ENCODE measurements around the gene LRRC26.

LRRC26 gene

GRCh38 chr9:137172901-137173795, 3.3 kb upstream of the LRRC26 start:
- TF ChIP-seq GATA2 (IDR thresholded peaks at IDR 0.05; ENCODE audit: low read depth, low read length), result no peak
- TF ChIP-seq GATA3 (IDR thresholded peaks at IDR 0.05; ENCODE audit: low read depth, low read length), result no peak

GRCh38 chr9:137171149-137171900, 1.5 kb upstream of the LRRC26 start:
- TF ChIP-seq GATA2 (IDR thresholded peaks at IDR 0.05; ENCODE audit: low read depth, low read length), result no peak

DNA sequence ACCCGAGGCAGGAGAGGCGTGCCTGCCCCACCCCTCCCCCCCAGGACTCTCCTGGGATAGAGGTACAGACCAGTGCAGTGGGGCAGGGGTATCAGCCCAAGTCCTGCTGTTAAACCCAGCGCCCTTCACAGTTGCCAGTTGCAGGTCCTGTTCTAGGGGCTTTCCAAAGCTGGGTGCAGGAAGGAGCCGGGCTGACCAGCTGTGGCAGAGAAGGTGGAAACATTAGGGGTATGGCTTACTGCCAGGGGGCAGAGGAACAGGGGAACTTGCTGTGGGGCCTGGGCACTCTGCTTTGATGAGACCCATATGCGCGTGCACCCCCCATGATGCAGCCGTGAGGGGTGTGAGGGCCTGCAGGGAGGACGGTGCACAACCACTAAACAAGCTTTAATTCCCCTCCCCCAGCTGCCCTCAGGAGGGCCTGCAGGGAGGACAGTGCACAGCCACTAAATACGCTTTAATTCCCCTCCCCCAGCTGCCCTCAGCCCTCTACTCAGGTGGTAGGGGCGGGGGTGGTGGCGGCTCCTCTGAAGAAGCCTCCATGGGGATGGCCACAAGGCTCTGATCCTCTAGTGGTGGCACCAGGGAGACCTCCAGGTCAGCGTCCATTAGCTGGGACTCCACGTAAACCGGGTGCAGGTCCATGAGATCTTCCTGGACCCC, 766 bp upstream of the LRRC26 start:
- TF ChIP-seq GATA2 (IDR thresholded peaks at IDR 0.05; ENCODE audit: low read depth, low read length), result no peak
- TF ChIP-seq GATA3 (IDR thresholded peaks at IDR 0.05; ENCODE audit: low read depth, low read length), result no peak

DNA sequence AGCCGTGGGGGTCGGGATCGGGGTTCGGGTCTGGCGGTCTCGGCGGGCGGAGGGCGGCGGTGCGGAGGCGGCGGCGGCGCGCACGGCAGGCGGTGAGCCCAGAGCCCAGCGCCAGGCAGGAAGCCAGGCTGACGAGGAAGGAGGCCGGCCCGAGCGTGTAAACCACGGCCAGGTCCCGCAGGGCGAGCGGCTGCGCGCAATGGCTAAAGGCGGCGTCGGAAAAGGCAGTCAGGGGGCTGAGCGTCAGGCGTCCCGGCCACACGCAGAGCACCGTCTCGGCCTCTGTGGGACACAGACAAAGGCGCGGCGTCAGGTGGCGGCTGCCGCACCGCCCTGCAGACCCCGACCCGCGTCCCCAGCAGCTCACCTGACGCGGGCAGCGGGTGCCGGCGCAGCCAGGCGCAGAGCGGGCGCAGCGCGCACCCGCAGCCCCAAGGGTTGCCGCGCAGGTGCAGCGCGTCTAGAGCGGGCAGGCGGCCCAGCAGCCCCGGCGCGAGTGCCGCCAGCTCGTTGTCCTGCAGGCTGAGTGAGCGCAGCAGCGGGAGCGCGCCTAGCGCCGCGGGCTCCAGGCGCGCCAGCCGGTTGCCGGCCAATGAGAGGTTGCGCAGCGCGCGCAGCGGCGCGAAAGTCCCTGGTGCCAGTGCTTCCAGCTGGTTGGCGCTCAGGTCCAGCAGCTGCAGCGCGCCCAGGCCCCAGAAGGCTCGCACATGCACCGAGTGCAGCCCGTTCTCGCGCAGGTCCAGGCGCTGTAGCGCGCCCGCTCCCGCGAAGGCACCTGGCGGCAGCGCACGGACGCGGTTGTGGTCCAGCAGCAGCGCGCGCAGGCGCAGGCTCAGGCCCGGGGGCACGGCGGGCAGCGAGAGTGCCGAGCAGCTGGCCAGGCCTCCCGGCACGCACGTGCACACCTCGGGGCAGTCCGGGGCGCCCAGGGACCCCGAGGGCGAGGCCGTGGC, 671 bp downstream of the LRRC26 start:
- TF ChIP-seq GATA2 (IDR thresholded peaks at IDR 0.05; ENCODE audit: low read depth, low read length), result no peak
- TF ChIP-seq GATA3 (IDR thresholded peaks at IDR 0.05; ENCODE audit: low read depth, low read length), result no peak

DNA sequence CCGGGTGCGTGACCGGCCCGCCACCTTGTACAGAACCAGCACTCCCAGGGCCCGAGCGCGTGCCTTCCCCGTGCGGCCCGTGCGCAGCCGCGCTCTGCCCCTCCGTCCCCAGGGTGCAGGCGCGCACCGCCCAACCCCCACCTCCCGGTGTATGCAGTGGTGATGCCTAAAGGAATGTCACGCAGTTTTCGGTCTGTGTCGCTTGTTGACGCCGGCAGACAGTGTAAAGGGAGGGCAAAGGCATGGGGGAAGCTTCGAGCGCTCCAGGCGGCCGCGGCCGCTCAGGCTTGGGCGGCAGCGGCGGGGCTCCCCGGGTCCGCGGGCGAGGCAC, 1.3 kb downstream of the LRRC26 start:
- TF ChIP-seq GATA2 (IDR thresholded peaks at IDR 0.05; ENCODE audit: low read depth, low read length) (no peak), GATA3 (IDR thresholded peaks at IDR 0.05; ENCODE audit: low read depth, low read length) (no peak)

DNA sequence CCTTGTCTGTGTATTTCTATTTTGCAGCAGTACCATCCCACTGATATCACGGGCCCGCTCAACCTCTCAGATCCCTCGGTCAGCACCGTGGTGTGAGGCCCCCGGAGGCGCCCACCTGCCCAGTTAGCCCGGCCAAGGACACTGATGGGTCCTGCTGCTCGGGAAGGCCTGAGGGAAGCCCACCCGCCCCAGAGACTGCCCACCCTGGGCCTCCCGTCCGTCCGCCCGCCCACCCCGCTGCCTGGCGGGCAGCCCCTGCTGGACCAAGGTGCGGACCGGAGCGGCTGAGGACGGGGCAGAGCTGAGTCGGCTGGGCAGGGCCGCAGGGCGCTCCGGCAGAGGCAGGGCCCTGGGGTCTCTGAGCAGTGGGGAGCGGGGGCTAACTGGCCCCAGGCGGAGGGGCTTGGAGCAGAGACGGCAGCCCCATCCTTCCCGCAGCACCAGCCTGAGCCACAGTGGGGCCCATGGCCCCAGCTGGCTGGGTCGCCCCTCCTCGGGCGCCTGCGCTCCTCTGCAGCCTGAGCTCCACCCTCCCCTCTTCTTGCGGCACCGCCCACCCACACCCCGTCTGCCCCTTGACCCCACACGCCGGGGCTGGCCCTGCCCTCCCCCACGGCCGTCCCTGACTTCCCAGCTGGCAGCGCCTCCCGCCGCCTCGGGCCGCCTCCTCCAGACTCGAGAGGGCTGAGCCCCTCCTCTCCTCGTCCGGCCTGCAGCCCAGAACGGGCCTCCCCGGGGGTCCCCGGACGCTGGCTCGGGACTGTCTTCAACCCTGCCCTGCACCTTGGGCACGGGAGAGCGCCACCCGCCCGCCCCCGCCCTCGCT, 1.9 kb downstream of the LRRC26 start:
- TF ChIP-seq GATA3 (IDR thresholded peaks at IDR 0.05; ENCODE audit: low read depth, low read length) (no peak), GATA2 (IDR thresholded peaks at IDR 0.05; ENCODE audit: low read depth, low read length) (no peak)

GRCh38 chr9:137167277-137167746, 2.5 kb downstream of the LRRC26 start:
- TF ChIP-seq GATA3 (IDR thresholded peaks at IDR 0.05; ENCODE audit: low read depth, low read length) (no peak), GATA2 (IDR thresholded peaks at IDR 0.05; ENCODE audit: low read depth, low read length) (no peak)

GRCh38 chr9:137166380-137167229, 3.2 kb downstream of the LRRC26 start:
- TF ChIP-seq GATA3 (IDR thresholded peaks at IDR 0.05; ENCODE audit: low read depth, low read length), result no peak
- TF ChIP-seq GATA2 (IDR thresholded peaks at IDR 0.05; ENCODE audit: low read depth, low read length), result no peak

- TF ChIP-seq GATA2 (IDR thresholded peaks at IDR 0.05; ENCODE audit: low read depth, low read length) (no peak), GATA3 (IDR thresholded peaks at IDR 0.05; ENCODE audit: low read depth, low read length) (no peak)
Measured at GRCh38 chr9:137165250-137165836, 4.5 kb downstream of the LRRC26 start.

DNA sequence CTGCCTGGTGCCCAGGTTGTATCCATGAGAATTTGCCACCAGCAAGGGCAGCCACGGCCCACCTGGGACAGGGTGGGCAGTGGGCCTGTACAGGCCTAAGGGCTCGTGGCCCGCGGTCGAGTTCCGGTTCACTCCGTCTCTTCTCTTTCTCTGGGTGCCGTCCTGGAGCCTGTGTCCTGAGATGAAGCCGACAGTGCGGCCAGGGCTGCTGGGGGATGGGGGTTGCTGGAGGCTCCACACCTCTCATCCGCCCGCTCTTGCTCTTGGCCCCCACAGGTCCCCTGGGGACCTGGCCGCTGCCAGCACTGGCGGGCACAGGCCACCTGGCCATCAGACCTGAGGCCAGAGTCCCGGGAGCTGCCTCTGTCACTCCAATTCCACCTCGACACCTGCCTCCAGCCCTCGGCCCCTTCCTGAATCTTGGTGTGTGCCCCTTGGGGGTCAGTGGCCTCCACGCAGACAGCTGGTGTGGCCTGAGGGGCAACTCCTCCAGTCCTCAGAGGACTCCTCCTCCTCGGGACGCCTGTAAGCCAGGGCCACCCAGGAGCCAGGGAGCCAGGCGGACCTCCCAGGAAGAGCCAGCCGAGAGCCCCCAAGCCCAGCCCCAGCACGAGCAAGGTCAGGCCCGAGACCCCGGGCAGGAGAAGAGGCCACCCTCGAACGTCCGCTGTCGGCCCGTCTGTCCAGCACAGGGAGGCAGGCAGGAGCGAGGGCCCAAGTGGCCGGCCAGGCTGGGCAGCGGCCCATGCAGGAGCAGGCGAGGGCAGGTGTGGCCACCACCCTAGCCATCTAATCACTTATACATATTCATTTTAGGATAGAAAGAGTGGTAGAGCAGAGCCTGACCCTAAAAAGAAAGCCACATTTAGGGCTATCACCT, 5.2 kb downstream of the LRRC26 start:
- TF ChIP-seq GATA3 (IDR thresholded peaks at IDR 0.05; ENCODE audit: low read depth, low read length) (no peak), GATA2 (IDR thresholded peaks at IDR 0.05; ENCODE audit: low read depth, low read length) (no peak)

GRCh38 chr9:137163805-137164204, 6.0 kb downstream of the LRRC26 start:
- TF ChIP-seq GATA3 (IDR thresholded peaks at IDR 0.05; ENCODE audit: low read depth, low read length) (no peak), GATA2 (IDR thresholded peaks at IDR 0.05; ENCODE audit: low read depth, low read length) (no peak)
